A549 (cell line): ENCODE results near the gene WLS.

Source experiments
- BHLHE40 ChIP-seq: IDR thresholded peaks from 2 replicates; pipeline ENCODE4 v1.6.1; 2012; ENCODE audit warnings: low read depth, low read length, inconsistent platforms
- GATA3 ChIP-seq: IDR thresholded peaks from 2 replicates; pipeline ENCODE4 v1.6.1; 2012; ENCODE audit warnings: borderline replicate concordance
- NR3C1 ChIP-seq: fragments of >200 bp; sonication (Bioruptor Twin); formaldehyde crosslinking; IDR thresholded peaks from 3 replicates; pipeline ENCODE4 v1.6.1; 2017
- TF ChIP-seq, protein P1 (sequence below): fragments of >200 bp; sonication (Bioruptor Twin); formaldehyde crosslinking; IDR thresholded peaks from 3 replicates; pipeline ENCODE4 v1.5.1; 2016
- TF ChIP-seq, protein P2 (sequence below): IDR thresholded peaks from 2 replicates; pipeline ENCODE4 v1.6.1; 2012

DNA sequence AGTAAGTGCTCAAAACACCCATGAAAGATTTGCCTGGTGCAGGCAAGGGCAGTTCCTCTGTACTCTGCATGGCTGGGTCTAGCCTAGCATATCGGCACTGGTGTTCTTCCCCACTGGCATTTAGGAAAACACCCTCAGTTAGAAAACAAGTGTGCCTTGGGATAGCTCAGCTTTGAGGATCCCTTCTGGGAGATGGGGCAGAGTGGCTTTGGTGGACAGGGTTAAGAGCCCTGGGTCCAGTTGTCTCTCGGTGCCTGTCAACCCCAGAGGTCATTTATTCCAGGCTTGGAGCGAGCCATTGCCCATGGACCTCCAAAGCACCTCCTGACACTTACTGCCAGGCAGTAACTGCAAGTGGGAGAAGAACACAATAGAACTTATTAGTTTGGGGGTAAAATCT is 101.1 kb downstream of the WLS start:
- TF ChIP-seq, protein P1, sequence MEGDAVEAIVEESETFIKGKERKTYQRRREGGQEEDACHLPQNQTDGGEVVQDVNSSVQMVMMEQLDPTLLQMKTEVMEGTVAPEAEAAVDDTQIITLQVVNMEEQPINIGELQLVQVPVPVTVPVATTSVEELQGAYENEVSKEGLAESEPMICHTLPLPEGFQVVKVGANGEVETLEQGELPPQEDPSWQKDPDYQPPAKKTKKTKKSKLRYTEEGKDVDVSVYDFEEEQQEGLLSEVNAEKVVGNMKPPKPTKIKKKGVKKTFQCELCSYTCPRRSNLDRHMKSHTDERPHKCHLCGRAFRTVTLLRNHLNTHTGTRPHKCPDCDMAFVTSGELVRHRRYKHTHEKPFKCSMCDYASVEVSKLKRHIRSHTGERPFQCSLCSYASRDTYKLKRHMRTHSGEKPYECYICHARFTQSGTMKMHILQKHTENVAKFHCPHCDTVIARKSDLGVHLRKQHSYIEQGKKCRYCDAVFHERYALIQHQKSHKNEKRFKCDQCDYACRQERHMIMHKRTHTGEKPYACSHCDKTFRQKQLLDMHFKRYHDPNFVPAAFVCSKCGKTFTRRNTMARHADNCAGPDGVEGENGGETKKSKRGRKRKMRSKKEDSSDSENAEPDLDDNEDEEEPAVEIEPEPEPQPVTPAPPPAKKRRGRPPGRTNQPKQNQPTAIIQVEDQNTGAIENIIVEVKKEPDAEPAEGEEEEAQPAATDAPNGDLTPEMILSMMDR = no peak
- TF ChIP-seq GATA3 (no peak), BHLHE40 (no peak), NR3C1 (no peak)
- TF ChIP-seq, protein P2, sequence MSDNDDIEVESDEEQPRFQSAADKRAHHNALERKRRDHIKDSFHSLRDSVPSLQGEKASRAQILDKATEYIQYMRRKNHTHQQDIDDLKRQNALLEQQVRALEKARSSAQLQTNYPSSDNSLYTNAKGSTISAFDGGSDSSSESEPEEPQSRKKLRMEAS = no peak
